ENCODE measurements around the gene PRKN.

PRKN gene

DNA sequence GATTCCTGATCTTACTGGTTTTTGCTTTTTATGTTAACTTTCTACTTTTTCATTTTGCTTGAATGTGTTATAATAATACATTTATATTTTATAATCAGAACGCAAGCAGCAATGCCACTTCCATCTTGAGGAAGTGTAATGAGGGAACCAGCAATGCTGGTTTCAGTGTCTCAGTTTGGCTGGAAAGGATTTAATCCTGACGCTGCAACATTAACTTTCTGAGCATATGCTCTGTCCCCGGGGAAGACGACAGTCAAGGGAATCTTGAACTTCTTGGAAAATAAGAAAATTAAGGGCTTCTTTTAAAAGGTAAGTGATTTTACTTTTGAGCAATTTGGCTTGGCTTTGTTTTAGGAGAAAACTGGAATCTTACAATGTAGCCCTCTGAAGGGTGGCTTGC is 1248.2 kb downstream of the PRKN start:
- in situ Hi-C loops (cut with MboI; ENCODE audit: low pct_unique_long_range_greater_than_20kb, low sequenced_read_pairs, unreplicated experiment), result no loop called here
- DNase-seq (ENCODE audit: low spot score), result no peak
- TF ChIP-seq, protein P1, sequence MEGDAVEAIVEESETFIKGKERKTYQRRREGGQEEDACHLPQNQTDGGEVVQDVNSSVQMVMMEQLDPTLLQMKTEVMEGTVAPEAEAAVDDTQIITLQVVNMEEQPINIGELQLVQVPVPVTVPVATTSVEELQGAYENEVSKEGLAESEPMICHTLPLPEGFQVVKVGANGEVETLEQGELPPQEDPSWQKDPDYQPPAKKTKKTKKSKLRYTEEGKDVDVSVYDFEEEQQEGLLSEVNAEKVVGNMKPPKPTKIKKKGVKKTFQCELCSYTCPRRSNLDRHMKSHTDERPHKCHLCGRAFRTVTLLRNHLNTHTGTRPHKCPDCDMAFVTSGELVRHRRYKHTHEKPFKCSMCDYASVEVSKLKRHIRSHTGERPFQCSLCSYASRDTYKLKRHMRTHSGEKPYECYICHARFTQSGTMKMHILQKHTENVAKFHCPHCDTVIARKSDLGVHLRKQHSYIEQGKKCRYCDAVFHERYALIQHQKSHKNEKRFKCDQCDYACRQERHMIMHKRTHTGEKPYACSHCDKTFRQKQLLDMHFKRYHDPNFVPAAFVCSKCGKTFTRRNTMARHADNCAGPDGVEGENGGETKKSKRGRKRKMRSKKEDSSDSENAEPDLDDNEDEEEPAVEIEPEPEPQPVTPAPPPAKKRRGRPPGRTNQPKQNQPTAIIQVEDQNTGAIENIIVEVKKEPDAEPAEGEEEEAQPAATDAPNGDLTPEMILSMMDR (IDR thresholded peaks at IDR 0.05; ENCODE audit: extremely low read depth, insufficient read depth, missing control alignments), result no peak

DNA sequence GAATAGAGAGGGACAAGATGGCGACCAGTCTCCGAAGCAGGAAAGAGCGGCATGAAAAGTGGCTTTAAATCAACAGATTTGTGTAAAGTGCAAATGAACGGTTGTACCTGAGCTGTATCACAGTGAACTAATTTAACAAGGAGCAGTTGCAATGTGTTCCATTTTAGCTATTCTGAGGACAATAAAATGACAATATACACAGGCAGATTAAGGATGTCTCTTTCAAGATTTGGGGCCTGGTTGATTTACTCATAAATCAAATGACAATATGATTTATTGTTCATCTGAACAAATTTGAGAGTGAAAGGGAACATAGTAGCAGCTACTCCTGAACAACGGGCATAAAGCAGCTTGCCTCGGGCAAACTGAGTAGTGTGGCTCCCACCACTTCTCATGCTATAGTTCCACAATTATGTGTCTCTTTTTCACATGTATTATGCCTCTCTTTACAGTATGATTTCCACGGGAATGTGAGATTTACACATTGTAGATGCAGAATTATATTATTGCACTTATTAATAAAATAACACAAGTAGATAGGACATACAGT is 1249.6 kb downstream of the PRKN start:
- TF ChIP-seq, protein P1 (IDR thresholded peaks at IDR 0.05; ENCODE audit: extremely low read depth, insufficient read depth, missing control alignments), result no peak
- no peak for DNase-seq (ENCODE audit: low spot score)
- in situ Hi-C loops (cut with MboI; ENCODE audit: low pct_unique_long_range_greater_than_20kb, low sequenced_read_pairs, unreplicated experiment), result no loop called here

DNA sequence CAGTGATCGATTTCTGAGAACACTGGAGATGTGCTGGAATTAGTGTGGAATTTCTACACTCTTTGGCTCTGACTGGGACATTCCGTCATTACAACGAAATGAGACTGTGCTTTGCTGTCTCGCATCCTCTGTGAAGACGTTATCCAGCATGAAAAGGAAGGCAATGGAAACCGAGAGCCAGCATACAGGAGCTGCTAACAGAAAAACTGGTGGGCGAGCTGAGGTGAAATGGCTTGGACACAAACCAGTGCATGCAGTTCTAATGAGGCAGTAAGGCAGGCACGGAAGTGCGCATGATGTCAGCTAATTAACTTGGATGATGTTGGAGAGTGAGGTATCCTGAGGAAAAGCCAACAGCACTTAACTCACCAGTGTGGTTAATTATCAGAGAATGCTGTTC is 1250.9 kb downstream of the PRKN start:
- TF ChIP-seq, protein P1 (IDR thresholded peaks at IDR 0.05; ENCODE audit: extremely low read depth, insufficient read depth, missing control alignments), result no peak
- in situ Hi-C loops (cut with MboI; ENCODE audit: low pct_unique_long_range_greater_than_20kb, low sequenced_read_pairs, unreplicated experiment), result no loop called here
- DNase-seq (ENCODE audit: low spot score), result no peak

DNA sequence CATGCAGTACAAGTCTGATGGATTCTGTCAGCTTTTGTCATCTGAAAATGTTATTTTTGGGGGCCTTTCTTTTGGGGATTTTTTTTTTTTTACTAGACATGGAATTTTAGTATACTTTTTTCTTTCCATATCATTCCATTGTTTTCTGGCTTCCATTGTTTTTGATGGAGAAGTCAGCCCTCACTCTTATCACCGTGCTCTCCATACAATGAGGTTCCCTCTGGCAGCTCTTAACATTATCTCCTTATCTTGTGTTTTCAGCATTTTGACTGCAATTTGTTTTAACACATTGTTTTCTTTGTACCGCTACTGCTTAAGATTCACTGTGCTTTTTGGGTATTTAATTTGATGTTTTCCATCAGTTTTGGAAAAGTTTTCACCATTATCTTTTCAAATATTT is 1262.2 kb downstream of the PRKN start:
- in situ Hi-C loops (cut with MboI; ENCODE audit: low pct_unique_long_range_greater_than_20kb, low sequenced_read_pairs, unreplicated experiment), result no loop called here
- no peak for DNase-seq (ENCODE audit: low spot score)
- TF ChIP-seq, protein P1 (IDR thresholded peaks at IDR 0.05; ENCODE audit: extremely low read depth, insufficient read depth, missing control alignments), result no peak

DNA sequence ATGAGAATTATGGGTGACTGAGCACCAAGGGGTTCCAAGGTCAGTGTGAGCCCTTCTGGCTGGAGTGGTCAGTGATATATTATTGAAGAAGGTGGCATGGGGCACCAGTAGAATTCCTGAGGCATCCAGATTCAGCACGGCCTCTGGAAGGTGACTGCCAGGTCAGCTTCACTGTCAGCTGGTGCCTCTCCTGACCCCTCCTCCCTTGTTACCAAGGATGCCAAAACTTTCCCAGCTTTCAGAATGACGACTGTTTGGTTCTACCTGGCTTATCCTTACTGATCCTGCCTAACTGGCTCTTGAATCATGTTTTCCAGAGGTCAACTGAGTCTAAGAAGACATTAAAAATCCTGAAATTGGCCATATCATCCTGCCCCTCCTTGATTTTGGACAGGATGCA is 1264.5 kb downstream of the PRKN start:
- no peak for DNase-seq (ENCODE audit: low spot score)
- in situ Hi-C loops (cut with MboI; ENCODE audit: low pct_unique_long_range_greater_than_20kb, low sequenced_read_pairs, unreplicated experiment), result no loop called here
- TF ChIP-seq, protein P1 (IDR thresholded peaks at IDR 0.05; ENCODE audit: extremely low read depth, insufficient read depth, missing control alignments), result no peak

DNA sequence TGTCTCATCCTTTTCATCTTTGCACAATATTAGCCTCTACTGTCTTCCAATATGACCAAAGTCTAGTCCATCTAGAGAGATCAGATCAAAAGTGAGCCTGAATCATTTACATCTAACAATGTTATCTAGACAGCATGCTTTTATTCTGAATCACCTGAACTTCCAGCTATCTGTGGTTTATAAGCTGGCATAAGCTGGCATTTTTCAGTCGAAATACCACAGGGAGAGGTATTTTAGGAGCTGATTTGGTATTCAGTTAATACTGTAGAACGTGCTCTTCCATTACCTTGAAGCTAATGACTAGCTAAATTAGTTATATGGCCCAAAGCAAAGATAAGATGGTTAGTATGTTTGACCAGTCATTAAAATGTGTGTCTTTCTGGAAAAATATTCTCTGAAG is 1265.4 kb downstream of the PRKN start:
- in situ Hi-C loops (cut with MboI; ENCODE audit: low pct_unique_long_range_greater_than_20kb, low sequenced_read_pairs, unreplicated experiment), result no loop called here
- no peak for DNase-seq (ENCODE audit: low spot score)
- TF ChIP-seq, protein P1 (IDR thresholded peaks at IDR 0.05; ENCODE audit: extremely low read depth, insufficient read depth, missing control alignments), result no peak
